Measurements from ENCODE around the gene USP14.

DNA sequence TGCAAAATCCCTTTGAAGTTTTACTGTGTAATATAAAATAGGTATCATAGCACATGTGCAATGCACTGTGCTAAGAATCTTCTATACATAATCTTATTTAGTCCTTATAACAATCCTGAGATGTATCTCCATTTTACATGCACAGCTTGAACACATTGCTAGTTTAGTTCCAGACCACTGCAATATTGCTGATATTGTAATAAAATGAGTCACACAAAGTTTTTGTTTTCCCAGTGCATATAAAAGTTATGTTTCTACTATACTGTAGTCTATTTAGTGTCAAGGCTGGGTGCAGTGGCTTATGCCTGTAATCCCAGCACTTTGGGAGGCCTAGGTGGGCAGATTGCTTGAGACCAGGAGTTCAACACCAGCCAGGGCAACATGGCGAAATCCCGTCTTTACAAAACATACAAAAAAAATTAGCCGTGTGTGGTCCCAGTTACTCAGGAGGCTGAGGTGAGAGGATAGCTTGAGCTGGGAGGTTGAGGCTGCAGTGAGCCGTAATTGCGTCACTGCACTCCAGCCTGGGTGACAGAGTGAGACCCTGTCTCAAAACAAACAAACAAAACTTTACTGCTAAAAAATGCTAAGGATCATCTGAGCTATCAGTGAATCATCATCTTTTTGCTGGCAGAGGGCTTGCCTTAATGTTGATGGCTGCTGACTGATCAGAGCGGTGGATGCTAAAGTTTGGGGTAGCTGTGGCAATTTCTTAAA lies 1.7 kb upstream of the USP14 start:
- TF ChIP-seq POLR2A (IDR thresholded peaks at IDR 0.05) = no peak
- TF ChIP-seq, protein P1, sequence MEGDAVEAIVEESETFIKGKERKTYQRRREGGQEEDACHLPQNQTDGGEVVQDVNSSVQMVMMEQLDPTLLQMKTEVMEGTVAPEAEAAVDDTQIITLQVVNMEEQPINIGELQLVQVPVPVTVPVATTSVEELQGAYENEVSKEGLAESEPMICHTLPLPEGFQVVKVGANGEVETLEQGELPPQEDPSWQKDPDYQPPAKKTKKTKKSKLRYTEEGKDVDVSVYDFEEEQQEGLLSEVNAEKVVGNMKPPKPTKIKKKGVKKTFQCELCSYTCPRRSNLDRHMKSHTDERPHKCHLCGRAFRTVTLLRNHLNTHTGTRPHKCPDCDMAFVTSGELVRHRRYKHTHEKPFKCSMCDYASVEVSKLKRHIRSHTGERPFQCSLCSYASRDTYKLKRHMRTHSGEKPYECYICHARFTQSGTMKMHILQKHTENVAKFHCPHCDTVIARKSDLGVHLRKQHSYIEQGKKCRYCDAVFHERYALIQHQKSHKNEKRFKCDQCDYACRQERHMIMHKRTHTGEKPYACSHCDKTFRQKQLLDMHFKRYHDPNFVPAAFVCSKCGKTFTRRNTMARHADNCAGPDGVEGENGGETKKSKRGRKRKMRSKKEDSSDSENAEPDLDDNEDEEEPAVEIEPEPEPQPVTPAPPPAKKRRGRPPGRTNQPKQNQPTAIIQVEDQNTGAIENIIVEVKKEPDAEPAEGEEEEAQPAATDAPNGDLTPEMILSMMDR (IDR thresholded peaks at IDR 0.05) = no peak
